Measurements from ENCODE around the gene KIF26B. TPM values are rescaled to one million over a fixed set of nuclear protein-coding genes. Genes with fewer than 3 reads are reported as not detected.

The KIF26B gene
- total RNA-seq, 2 donors from 2014 or later = 0.30 to 0.35 TPM

GRCh38 chr1:245582026-245582425, 427.2 kb downstream of the KIF26B start:
- no peaks in the 10 kb centered on the region for H3K4me1 ChIP-seq

GRCh38 chr1:245583081-245583480, 428.3 kb downstream of the KIF26B start:
- no peaks in the 10 kb centered on the region for H3K4me1 ChIP-seq
- no peaks in the 10 kb centered on the region for H3K9me3 ChIP-seq
- DNase-seq = no peak
- no peak overlapping the region for H3K27ac ChIP-seq
- no peak overlapping the region for H3K4me3 ChIP-seq
- no peaks in the 10 kb centered on the region for H3K27me3 ChIP-seq
- TF ChIP-seq, protein P1, sequence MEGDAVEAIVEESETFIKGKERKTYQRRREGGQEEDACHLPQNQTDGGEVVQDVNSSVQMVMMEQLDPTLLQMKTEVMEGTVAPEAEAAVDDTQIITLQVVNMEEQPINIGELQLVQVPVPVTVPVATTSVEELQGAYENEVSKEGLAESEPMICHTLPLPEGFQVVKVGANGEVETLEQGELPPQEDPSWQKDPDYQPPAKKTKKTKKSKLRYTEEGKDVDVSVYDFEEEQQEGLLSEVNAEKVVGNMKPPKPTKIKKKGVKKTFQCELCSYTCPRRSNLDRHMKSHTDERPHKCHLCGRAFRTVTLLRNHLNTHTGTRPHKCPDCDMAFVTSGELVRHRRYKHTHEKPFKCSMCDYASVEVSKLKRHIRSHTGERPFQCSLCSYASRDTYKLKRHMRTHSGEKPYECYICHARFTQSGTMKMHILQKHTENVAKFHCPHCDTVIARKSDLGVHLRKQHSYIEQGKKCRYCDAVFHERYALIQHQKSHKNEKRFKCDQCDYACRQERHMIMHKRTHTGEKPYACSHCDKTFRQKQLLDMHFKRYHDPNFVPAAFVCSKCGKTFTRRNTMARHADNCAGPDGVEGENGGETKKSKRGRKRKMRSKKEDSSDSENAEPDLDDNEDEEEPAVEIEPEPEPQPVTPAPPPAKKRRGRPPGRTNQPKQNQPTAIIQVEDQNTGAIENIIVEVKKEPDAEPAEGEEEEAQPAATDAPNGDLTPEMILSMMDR (IDR thresholded peaks at IDR 0.05) = no peak
- no peaks in the 10 kb centered on the region for H3K36me3 ChIP-seq
- H3K9ac ChIP-seq (ENCODE audit: low read depth in 2 of 2, low read length in 2 of 2) = no peak overlapping the region
- intact Hi-C loops (cut with DNase I) = no loop called here

More at GRCh38 chr1:245582026-245582425, 427.2 kb downstream of the KIF26B start:
- no peaks in the 10 kb centered on the region for H3K9me3 ChIP-seq
- intact Hi-C loops (cut with DNase I) = no loop called here
- no peak overlapping the region for H3K9ac ChIP-seq (ENCODE audit: low read depth in 2 of 2, low read length in 2 of 2)
- TF ChIP-seq, protein P1 (IDR thresholded peaks at IDR 0.05) = no peak
- H3K27ac ChIP-seq = no peak overlapping the region
- no peak overlapping the region for H3K4me3 ChIP-seq
- DNase-seq = no peak
- H3K36me3 ChIP-seq = no peaks in the 10 kb centered on the region
- H3K27me3 ChIP-seq = no peaks in the 10 kb centered on the region

DNA sequence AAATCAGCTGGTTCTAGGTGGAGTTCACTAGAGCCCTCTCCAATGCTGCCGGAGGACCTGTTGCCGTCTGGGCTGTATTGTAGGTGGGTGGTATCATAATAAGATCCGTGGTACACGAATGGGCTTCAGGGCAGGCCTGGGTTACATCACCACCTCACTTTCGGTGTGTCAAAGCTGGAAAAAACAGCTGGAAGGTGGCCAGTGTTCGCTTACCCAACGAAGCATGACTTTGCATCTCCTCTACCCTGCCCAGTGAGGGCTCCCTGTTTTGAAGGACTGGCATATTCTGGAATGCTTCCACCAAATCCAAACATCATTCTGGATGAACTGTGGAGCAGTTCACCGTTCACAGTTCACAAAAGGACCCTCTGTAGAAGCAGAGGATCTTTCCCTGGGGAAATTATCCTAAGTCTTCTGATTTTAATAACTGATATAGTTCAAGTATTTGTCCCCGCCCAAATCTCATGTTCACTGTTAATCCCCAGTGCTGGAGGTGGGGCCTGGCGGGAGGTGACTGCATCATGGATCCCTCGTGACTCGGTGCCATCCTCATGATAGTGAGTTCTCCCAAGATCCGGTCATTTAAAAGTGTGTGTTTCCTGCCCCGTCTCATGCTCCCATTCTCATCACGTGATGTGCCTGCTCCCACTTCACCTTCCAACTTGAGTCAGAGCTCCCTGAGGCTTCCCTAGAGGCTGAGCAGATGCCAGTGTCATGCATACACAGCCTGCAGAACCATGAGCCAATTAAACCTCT, 429.0 kb downstream of the KIF26B start:
- Histone ChIP-seq H3K27me3 (no peaks in the 10 kb centered on the region), H3K27ac (no peak overlapping the region), H3K36me3 (no peaks in the 10 kb centered on the region), H3K4me1 (no peaks in the 10 kb centered on the region), H3K9ac (ENCODE audit: low read depth in 2 of 2, low read length in 2 of 2) (no peak overlapping the region), H3K9me3 (no peaks in the 10 kb centered on the region), H3K4me3 (no peak overlapping the region)
- intact Hi-C loops (cut with DNase I) = no loop called here
- DNase-seq = no peak
- TF ChIP-seq, protein P1 (IDR thresholded peaks at IDR 0.05) = no peak

DNA sequence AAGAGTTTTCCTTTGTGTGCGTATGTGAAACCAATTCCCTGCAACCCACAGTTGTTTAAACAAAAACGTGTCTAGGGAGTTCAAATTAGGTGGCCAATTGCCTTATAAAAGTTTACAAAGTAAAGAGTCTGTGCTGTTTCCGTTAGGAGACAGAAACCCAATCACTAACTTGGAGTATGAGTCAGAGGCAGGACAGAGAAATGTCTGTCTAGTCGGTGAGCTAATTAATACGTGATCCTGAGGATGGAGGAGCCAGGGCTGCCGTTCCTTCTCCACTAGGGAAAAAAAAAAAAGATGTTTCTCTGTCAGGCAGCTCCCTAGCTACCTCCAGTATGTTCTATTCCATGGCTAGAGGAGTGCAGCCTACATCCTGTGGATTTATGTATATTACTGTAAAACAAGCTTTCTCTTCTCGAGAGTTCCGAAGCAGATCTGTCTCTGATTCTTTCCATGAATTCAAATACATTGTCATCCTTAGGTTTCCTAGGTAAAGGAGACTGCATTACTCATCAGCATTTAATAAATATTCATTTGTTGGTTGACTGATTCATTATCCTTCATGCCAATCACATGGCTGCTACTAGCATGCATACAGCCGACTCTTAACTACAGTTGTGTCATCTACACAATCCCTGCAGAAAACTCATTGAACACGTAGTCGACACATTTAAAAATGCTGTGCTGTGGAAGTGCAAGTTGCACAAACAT, 430.6 kb downstream of the KIF26B start:
- intact Hi-C loops (cut with DNase I) = no loop called here
- DNase-seq = no peak
- Histone ChIP-seq H3K9me3 (no peaks in the 10 kb centered on the region), H3K4me1 (no peaks in the 10 kb centered on the region), H3K27me3 (no peaks in the 10 kb centered on the region), H3K9ac (ENCODE audit: low read depth in 2 of 2, low read length in 2 of 2) (no peak overlapping the region), H3K27ac (no peak overlapping the region), H3K36me3 (no peaks in the 10 kb centered on the region), H3K4me3 (no peak overlapping the region)
- TF ChIP-seq, protein P1 (IDR thresholded peaks at IDR 0.05) = no peak

GRCh38 chr1:245587435-245588115, 432.8 kb downstream of the KIF26B start:
- no peak for DNase-seq
- H3K27ac ChIP-seq = no peak overlapping the region
- intact Hi-C loops (cut with DNase I) = no loop called here
- H3K4me3 ChIP-seq = no peak overlapping the region
- H3K9me3 ChIP-seq = no peaks in the 10 kb centered on the region
- no peak overlapping the region for H3K9ac ChIP-seq (ENCODE audit: low read depth in 2 of 2, low read length in 2 of 2)
- H3K36me3 ChIP-seq = no peaks in the 10 kb centered on the region
- H3K4me1 ChIP-seq = no peaks in the 10 kb centered on the region
- TF ChIP-seq, protein P1 (IDR thresholded peaks at IDR 0.05) = no peak
- no peaks in the 10 kb centered on the region for H3K27me3 ChIP-seq
